Retinal pigment epithelial cell (primary cell): Measurements from ENCODE around the gene ADSS1.

Source experiments
- DNase-seq: peaks from one replicate; pipeline ENCODE4 v3.0.0-alpha.2; 2010; ENCODE audit warnings: low read depth
- H3K4me3 ChIP-seq: 2 replicates; pipeline ENCODE4 v1.5.1; 2011; ENCODE audit warnings: mild to moderate bottlenecking, low read length, control low read depth, moderate library complexity
- TF ChIP-seq, protein P1 (sequence below): conservative IDR thresholded peaks from 2 replicates; pipeline ENCODE4 v1.5.1; 2011; ENCODE audit warnings: low read depth, low read length, control low read depth, inconsistent platforms

ADSS1 gene

DNA sequence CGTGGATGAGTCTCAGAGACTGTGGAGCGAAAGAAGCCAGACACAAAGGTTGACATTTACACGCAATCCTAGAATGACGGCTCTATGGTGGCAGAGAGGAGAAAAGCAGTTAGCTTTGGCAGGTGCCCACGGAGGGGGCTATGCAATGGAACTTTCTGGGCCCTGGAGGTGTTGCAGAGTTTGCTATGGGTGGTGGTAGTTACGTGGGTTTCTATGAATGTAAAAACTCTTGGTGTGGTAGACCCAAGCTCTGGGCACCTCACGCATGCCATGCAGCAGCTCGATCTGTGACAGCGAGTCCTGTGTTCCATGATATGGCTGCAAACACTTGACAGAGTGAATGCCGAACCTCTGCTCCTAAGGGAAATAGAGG, 39.6 kb upstream of the ADSS1 start:
- no peak for DNase-seq
- TF ChIP-seq, protein P1, sequence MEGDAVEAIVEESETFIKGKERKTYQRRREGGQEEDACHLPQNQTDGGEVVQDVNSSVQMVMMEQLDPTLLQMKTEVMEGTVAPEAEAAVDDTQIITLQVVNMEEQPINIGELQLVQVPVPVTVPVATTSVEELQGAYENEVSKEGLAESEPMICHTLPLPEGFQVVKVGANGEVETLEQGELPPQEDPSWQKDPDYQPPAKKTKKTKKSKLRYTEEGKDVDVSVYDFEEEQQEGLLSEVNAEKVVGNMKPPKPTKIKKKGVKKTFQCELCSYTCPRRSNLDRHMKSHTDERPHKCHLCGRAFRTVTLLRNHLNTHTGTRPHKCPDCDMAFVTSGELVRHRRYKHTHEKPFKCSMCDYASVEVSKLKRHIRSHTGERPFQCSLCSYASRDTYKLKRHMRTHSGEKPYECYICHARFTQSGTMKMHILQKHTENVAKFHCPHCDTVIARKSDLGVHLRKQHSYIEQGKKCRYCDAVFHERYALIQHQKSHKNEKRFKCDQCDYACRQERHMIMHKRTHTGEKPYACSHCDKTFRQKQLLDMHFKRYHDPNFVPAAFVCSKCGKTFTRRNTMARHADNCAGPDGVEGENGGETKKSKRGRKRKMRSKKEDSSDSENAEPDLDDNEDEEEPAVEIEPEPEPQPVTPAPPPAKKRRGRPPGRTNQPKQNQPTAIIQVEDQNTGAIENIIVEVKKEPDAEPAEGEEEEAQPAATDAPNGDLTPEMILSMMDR: no peak
- H3K4me3 ChIP-seq: no peak overlapping the region

- no peak for DNase-seq
- H3K4me3 ChIP-seq: no peak overlapping the region
- TF ChIP-seq, protein P1: peak; percentile 30
These were observed 38.6 kb upstream of the ADSS1 start for GRCh38 chr14:104685216-104685997.

- DNase-seq: no peak
- H3K4me3 ChIP-seq: no peak overlapping the region
- TF ChIP-seq, protein P1: no peak
These were observed 37.9 kb upstream of the ADSS1 start for GRCh38 chr14:104685998-104686610.

GRCh38 chr14:104686624-104687517, 37.2 kb upstream of the ADSS1 start:
- DNase-seq: no peak
- TF ChIP-seq, protein P1: no peak
- no peak overlapping the region for H3K4me3 ChIP-seq

GRCh38 chr14:104687601-104688504, 36.2 kb upstream of the ADSS1 start:
- H3K4me3 ChIP-seq: peak overlapping the region; percentile 15
- DNase-seq: no peak

DNA sequence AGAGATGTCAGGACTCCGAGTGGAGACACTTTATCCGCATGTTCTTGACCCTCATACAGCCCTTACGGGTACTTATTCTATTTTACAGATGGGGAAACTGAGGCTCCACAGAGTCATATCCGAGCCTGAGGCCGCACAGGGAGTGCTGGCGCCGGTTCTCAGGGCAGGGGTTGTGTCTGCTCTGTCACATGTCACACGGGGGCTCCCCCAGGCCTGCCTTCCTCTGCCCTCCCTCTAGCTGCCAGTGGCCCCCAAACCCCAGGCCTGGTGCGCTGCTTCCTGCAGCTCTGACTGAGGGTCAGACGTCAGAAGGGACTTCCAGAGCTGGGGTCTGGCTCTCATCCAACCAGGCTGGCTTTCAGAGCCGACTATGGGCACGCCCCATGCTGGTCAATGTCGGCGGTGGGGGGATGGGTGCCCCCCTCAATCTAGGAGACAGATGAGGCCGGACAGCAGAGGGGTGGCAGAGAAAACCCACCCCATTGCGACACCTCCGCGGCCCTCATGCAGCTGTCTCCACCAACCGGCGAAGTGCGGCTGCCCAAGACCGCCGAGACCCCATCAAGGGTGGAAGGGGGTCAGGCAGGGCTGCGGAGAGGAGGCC, 35.4 kb upstream of the ADSS1 start:
- no peak for DNase-seq

More at GRCh38 chr14:104687601-104688504, 36.2 kb upstream of the ADSS1 start:
- TF ChIP-seq, protein P1: no peak

More for the DNA sequence above, 35.4 kb upstream of the ADSS1 start:
- TF ChIP-seq, protein P1: no peak
- peak overlapping the region; percentile 39 for H3K4me3 ChIP-seq
